Gastrocnemius medialis (tissue), 4 donors: Measurements from ENCODE around the gene KANSL1.

ENCODE experiments used
- CTCF ChIP-seq, 5 experiments: fragments of 450-650 bp in 3 of 5; fragments of 200-600 bp in 2 of 5; sonication (generic) in 2 of 5; IDR thresholded peaks in 4 of 5; conservative IDR thresholded peaks in 1 of 5; 1 replicate in 4 of 5; 2 replicates in 1 of 5; pipeline ENCODE4 v1.5.1; 2016 to 2019; ENCODE audit warnings: antibody characterized with exemption in 5 of 5, mild to moderate bottlenecking in 3 of 5, moderate library complexity in 3 of 5
- POLR2A ChIP-seq, 2 donors: fragments of 450-650 bp; IDR thresholded peaks; one replicate each; pipeline ENCODE4 v1.6.1; 2017; ENCODE audit warnings: antibody characterized with exemption in 2 of 2, mild to moderate bottlenecking in 2 of 2, moderate library complexity in 2 of 2

- no peak for TF ChIP-seq CTCF (IDR thresholded peaks at IDR 0.05 in 4 of 5, conservative IDR thresholded peaks at IDR 0.05 in 1 of 5)
- TF ChIP-seq POLR2A (IDR thresholded peaks at IDR 0.05), result no peak
Measured at GRCh38 chr17:46049656-46050055, 143.6 kb downstream of the KANSL1 start.
